Peyer's patch (tissue), 4 donors: Measurements from ENCODE around the gene MT1B. TPM values are rescaled to one million over a fixed set of nuclear protein-coding genes. Genes with fewer than 3 reads are reported as not detected.

Experiments used
- DNase-seq, 3 donors: peaks; one replicate each; pipeline ENCODE4 v3.0.0-alpha.2; 2017 to 2019
- H3K27ac ChIP-seq, 4 donors: fragments of 200-600 bp; sonication (generic); one replicate each; pipeline ENCODE4 v1.5.1; 2016 to 2019
- H3K27me3 ChIP-seq, 2 donors: fragments of 200-600 bp; sonication (generic); one replicate each; pipeline ENCODE4 v1.5.1; 2019
- H3K36me3 ChIP-seq, 3 donors: fragments of 200-600 bp; sonication (generic); one replicate each; pipeline ENCODE4 v1.5.1; 2016 to 2019
- H3K4me1 ChIP-seq, 4 donors: fragments of 200-600 bp; sonication (generic); one replicate each; pipeline ENCODE4 v1.5.1; 2016 to 2019
- H3K4me3 ChIP-seq, 4 donors: fragments of 200-600 bp; sonication (generic); 1 replicate in 3 of 4; 2 replicates in 1 of 4; pipeline ENCODE4 v1.5.1; 2016 to 2019; ENCODE audit warnings: mild to moderate bottlenecking in 1 of 4
- H3K9me3 ChIP-seq, 4 donors: fragments of 200-600 bp; sonication (generic); one replicate each; pipeline ENCODE4 v1.5.1; 2016 to 2019; ENCODE audit warnings: mild to moderate bottlenecking in 1 of 4
- CTCF ChIP-seq, 6 experiments: fragments of 450-650 bp in 4 of 6; fragments of 200-600 bp in 2 of 6; sonication (generic) in 1 of 6; IDR thresholded peaks; one replicate each; pipeline ENCODE4 v1.5.1; 2017 to 2019; ENCODE audit warnings: antibody characterized with exemption in 6 of 6, mild to moderate bottlenecking in 3 of 6, moderate library complexity in 1 of 6
- POLR2A ChIP-seq, 2 donors: fragments of 450-650 bp; IDR thresholded peaks; one replicate each; pipeline ENCODE4 v1.5.1; 2017; ENCODE audit warnings: antibody characterized with exemption in 2 of 2, mild to moderate bottlenecking in 2 of 2, moderate library complexity in 2 of 2
- total RNA-seq, 4 donors: library from RNA; depleted of rRNA; stranded (reverse); fragments of >200 nt; gene quantifications; one replicate each; pipeline ENCODE4 v1.1.0, GENCODE V29; 2016

The MT1B gene
- 10 to 100 TPM in 1 of 4 donors, not detected in 3; 39.3 TPM for total RNA-seq

- no peak within 1 kb of the TSS for H3K27ac ChIP-seq
- no peaks in the 10 kb centered on the region for H3K27me3 ChIP-seq
- H3K4me3 ChIP-seq = no peak within 1 kb of the TSS
- no peaks in the 10 kb centered on the region for H3K9me3 ChIP-seq
- H3K36me3 ChIP-seq = no peaks in the 10 kb centered on the region
- no peak for DNase-seq
- no peaks in the 10 kb centered on the region for H3K4me1 ChIP-seq
- TF ChIP-seq CTCF (IDR thresholded peaks at IDR 0.05) = no peak
- TF ChIP-seq POLR2A (IDR thresholded peaks at IDR 0.05) = no peak
Observed at GRCh38 chr16:56651586-56651985, at the start of gene MT1B. MT1B (plus strand) TSS chr16:56651886; CDS start chr16:56651954, 68 bp downstream.

- H3K4me3 ChIP-seq = no peak overlapping the region
- no peaks in the 10 kb centered on the region for H3K27me3 ChIP-seq
- DNase-seq = peak in 1 of 3 donors; percentile 71
- H3K4me1 ChIP-seq = peaks cover 0 to 6% (median 1%) of the 10 kb centered on the region in 4 donors
- no peaks in the 10 kb centered on the region for H3K36me3 ChIP-seq
- no peak overlapping the region for H3K27ac ChIP-seq
- H3K9me3 ChIP-seq = no peaks in the 10 kb centered on the region
- no peak for TF ChIP-seq POLR2A (IDR thresholded peaks at IDR 0.05)
- peak in 5 of 6 experiments; percentile 14 to 69 (median 60) for TF ChIP-seq CTCF (IDR thresholded peaks at IDR 0.05)
Observed at GRCh38 chr16:56603589-56603988, 48.1 kb upstream of the MT1B start.

- Histone ChIP-seq H3K9me3 (no peaks in the 10 kb centered on the region), H3K4me1 (peaks cover 0 to 7% (median 4%) of the 10 kb centered on the region in 4 donors), H3K27me3 (no peaks in the 10 kb centered on the region), H3K27ac (peak overlapping the region in 1 of 4 donors; percentile 93), H3K36me3 (no peaks in the 10 kb centered on the region), H3K4me3 (no peak overlapping the region)
- TF ChIP-seq POLR2A (IDR thresholded peaks at IDR 0.05) = no peak
- TF ChIP-seq CTCF (IDR thresholded peaks at IDR 0.05) = no peak
- DNase-seq = no peak
Observed at GRCh38 chr16:56604966-56605365, 46.7 kb upstream of the MT1B start.

GRCh38 chr16:56605475-56605874 is 46.2 kb upstream of the MT1B start:
- DNase-seq = no peak
- no peaks in the 10 kb centered on the region for H3K9me3 ChIP-seq
- H3K36me3 ChIP-seq = no peaks in the 10 kb centered on the region
- no peak overlapping the region for H3K4me3 ChIP-seq
- peaks cover 0 to 12% (median 6%) of the 10 kb centered on the region in 4 donors for H3K4me1 ChIP-seq
- peak overlapping the region; percentile 75 to 93 (median 84) for H3K27ac ChIP-seq
- H3K27me3 ChIP-seq = no peaks in the 10 kb centered on the region
- TF ChIP-seq CTCF (IDR thresholded peaks at IDR 0.05) (no peak), POLR2A (IDR thresholded peaks at IDR 0.05) (no peak)

GRCh38 chr16:56606071-56606475 is 45.6 kb upstream of the MT1B start:
- TF ChIP-seq POLR2A (IDR thresholded peaks at IDR 0.05) = no peak
- no peak for TF ChIP-seq CTCF (IDR thresholded peaks at IDR 0.05)
- Histone ChIP-seq H3K4me3 (no peak overlapping the region), H3K36me3 (no peaks in the 10 kb centered on the region), H3K27me3 (no peaks in the 10 kb centered on the region), H3K27ac (peak overlapping the region; percentile 75 to 93 (median 84)), H3K4me1 (peaks cover 0 to 14% (median 7%) of the 10 kb centered on the region in 4 donors), H3K9me3 (no peaks in the 10 kb centered on the region)
- peak in 1 of 3 donors; percentile 62 for DNase-seq
